ENCODE data around the gene ARHGAP10.
"Not testable (repeated sequence)": the region's sequence is repeated elsewhere in the genome, so short reads cannot be mapped to it uniquely, and the experiment has no call there.

ARHGAP10 gene

GRCh38 chr4:147791341-147791740 lies 59.5 kb downstream of the ARHGAP10 start:
- DNase-seq (ENCODE audit: low read depth in 2 of 2, low spot score in 1 of 2), result no peak

- no peak for DNase-seq (ENCODE audit: low read depth in 2 of 2, low spot score in 1 of 2)
Measured at GRCh38 chr4:147791865-147792264, 60.0 kb downstream of the ARHGAP10 start.

GRCh38 chr4:147793569-147794313 lies 61.9 kb downstream of the ARHGAP10 start:
- no peak for DNase-seq (ENCODE audit: low read depth in 2 of 2, low spot score in 1 of 2)

GRCh38 chr4:147794314-147794680 lies 62.4 kb downstream of the ARHGAP10 start:
- DNase-seq (ENCODE audit: low read depth in 2 of 2, low spot score in 1 of 2), result no peak

- no peak for DNase-seq (ENCODE audit: low read depth in 2 of 2, low spot score in 1 of 2)
Measured at GRCh38 chr4:147794787-147795413, 63.0 kb downstream of the ARHGAP10 start.

GRCh38 chr4:147799057-147799456 lies 67.2 kb downstream of the ARHGAP10 start:
- not testable (repeated sequence) for DNase-seq (ENCODE audit: low read depth in 2 of 2, low spot score in 1 of 2)

- peak; percentile 11 to 15 for DNase-seq (ENCODE audit: low read depth in 2 of 2, low spot score in 1 of 2)
Measured at GRCh38 chr4:147799986-147800555, 68.2 kb downstream of the ARHGAP10 start.

GRCh38 chr4:147801820-147802219 lies 69.9 kb downstream of the ARHGAP10 start:
- no peak for DNase-seq (ENCODE audit: low read depth in 2 of 2, low spot score in 1 of 2)

- no peak for DNase-seq (ENCODE audit: low read depth in 2 of 2, low spot score in 1 of 2)
Measured at GRCh38 chr4:147802346-147802745, 70.5 kb downstream of the ARHGAP10 start.

- DNase-seq (ENCODE audit: low read depth in 2 of 2, low spot score in 1 of 2), result no peak
Measured at GRCh38 chr4:147805946-147806345, 74.1 kb downstream of the ARHGAP10 start.

- no peak for DNase-seq (ENCODE audit: low read depth in 2 of 2, low spot score in 1 of 2)
Measured at GRCh38 chr4:147808447-147808846, 76.6 kb downstream of the ARHGAP10 start.

- no peak for DNase-seq (ENCODE audit: low read depth in 2 of 2, low spot score in 1 of 2)
Measured at GRCh38 chr4:147809211-147809610, 77.3 kb downstream of the ARHGAP10 start.

- no peak for DNase-seq (ENCODE audit: low read depth in 2 of 2, low spot score in 1 of 2)
Measured at GRCh38 chr4:147811878-147812277, 80.0 kb downstream of the ARHGAP10 start.

- no peak for DNase-seq (ENCODE audit: low read depth in 2 of 2, low spot score in 1 of 2)
Measured at GRCh38 chr4:147813109-147813773, 81.4 kb downstream of the ARHGAP10 start.

GRCh38 chr4:147813973-147814372 lies 82.1 kb downstream of the ARHGAP10 start:
- DNase-seq (ENCODE audit: low read depth in 2 of 2, low spot score in 1 of 2), result no peak

- DNase-seq (ENCODE audit: low read depth in 2 of 2, low spot score in 1 of 2), result no peak
Measured at GRCh38 chr4:147814376-147814775, 82.5 kb downstream of the ARHGAP10 start.

GRCh38 chr4:147815741-147816140 lies 83.9 kb downstream of the ARHGAP10 start:
- no peak for DNase-seq (ENCODE audit: low read depth in 2 of 2, low spot score in 1 of 2)

- DNase-seq (ENCODE audit: low read depth in 2 of 2, low spot score in 1 of 2), result no peak
Measured at GRCh38 chr4:147816382-147817254, 84.7 kb downstream of the ARHGAP10 start.

- no peak for DNase-seq (ENCODE audit: low read depth in 2 of 2, low spot score in 1 of 2)
Measured at GRCh38 chr4:147820975-147821374, 89.1 kb downstream of the ARHGAP10 start.

GRCh38 chr4:147821555-147821954 lies 89.7 kb downstream of the ARHGAP10 start:
- DNase-seq (ENCODE audit: low read depth in 2 of 2, low spot score in 1 of 2), result no peak

- no peak for DNase-seq (ENCODE audit: low read depth in 2 of 2, low spot score in 1 of 2)
Measured at GRCh38 chr4:147822128-147822527, 90.2 kb downstream of the ARHGAP10 start.

Measured in stimulated activated CD8-positive, alpha-beta memory T cell treated with anti-CD3 and anti-CD28 coated beads, Interleukin-4, amount 100 ng/mL, for 1 hour (primary cell).